SK-N-DZ (cell line): Measurements from ENCODE around the gene ORC4. TPM values are rescaled to one million over a fixed set of nuclear protein-coding genes. Genes with fewer than 3 reads are reported as not detected.
A peak's percentile ranks its signal among the peaks of the same experiment; 100 is the strongest.

Source experiments
- DNase-seq: peaks from one replicate; pipeline ENCODE4 v3.0.0-alpha.2; 2015; ENCODE audit warnings: low spot score
- polyA plus RNA-seq, 2 experiments: library from polyadenylated mRNA; depleted of rRNA; stranded (reverse); fragments of >200 nt; gene quantifications; 2 replicates each; pipeline ENCODE4 v1.2.3, GENCODE V29; 2014

The ORC4 gene
- 86.4 and 92.0 TPM in 2 replicates for polyA plus RNA-seq (2014; cell fraction: cytosol; rRNA removed)
- polyA plus RNA-seq (2014; cell fraction: nucleus; rRNA removed), result 102 and 125 TPM in 2 replicates

GRCh38 chr2:148020111-148021058 is at the start of gene ORC4:
ORC4 (minus strand) TSS chr2:148020737; CDS start chr2:147975958, 44,779 bp downstream.
- peak; percentile 98 for DNase-seq

DNA sequence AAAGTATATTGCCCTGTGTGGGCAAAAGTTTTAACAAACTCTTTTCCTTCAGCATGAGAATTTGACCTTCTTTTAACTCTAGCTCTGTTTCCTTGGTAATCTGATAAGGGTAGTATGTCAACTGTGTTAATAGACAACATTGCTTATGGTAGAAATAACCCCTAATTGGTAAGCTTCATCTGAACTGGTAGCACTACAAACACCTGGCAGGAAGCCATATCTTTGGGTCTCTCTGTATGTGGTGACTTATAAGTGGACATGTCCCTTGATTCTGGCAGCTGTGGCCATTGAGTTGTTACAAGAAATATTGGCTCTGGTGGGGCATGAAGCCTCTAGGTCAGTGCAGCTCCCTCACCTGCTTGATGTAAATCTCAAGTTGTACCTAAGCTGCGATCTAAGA is 47.3 kb upstream of the ORC4 start:
- DNase-seq, result no peak

DNA sequence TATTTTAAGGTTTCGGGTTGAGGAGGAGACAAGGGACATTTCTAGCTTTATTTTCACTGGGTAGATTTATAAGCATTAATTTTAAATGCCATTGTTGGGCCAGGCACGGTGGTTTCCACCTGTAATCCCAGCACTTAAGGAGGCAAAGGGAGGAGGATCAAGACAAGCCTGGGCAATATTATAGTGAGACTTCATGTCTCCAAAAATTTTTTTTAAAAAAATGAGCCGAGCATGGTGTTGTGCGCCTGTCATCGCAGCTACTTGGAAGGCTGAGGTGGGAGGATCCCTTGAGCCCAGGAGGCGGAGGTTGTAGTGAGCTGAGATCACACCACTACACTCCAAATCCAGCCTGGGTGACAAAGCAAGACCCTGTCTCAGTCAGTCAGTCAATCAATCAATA is 45.4 kb upstream of the ORC4 start:
- DNase-seq, result no peak

DNA sequence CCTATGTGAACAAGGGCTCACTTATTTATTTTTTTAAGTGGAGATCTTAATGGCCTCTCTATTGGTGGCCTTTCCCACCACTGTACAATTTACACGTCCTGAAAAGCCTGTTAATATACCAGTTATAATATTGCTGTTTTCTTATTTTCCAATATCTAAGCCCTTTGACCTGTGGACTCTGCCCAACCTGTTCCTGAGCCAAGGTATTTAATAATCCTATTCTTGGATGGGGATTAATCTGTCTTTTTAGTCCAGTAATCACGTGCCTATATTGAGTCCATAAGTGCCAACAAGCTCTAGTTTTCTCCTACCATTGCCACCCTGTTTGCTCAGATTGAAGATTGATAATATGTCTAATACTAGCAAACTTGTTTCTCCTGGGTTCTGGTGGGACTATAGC is 43.1 kb upstream of the ORC4 start:
- no peak for DNase-seq

- DNase-seq, result no peak
Observed at GRCh38 chr2:148058641-148059040, 38.1 kb upstream of the ORC4 start.

- no peak for DNase-seq
Observed at GRCh38 chr2:148052687-148053086, 32.1 kb upstream of the ORC4 start.

DNA sequence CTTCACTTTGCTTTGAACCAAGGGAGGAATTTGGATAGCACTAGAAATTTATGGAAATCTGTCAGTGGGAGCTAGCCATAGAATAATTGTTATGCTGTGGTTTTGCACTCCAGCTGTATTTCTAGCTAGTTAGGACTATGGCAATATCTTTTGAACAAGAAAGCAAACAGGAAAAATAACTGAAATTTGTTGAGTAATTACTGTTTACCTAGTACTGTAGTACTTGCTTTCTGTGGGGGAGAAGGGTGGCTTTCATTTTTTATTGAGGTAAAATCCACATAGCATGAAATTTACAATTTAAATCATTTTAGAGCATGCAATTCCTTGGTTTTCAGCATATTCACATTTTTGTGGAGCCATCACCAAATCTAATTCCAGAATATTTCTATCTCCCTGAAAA is 28.7 kb upstream of the ORC4 start:
- DNase-seq, result no peak

DNA sequence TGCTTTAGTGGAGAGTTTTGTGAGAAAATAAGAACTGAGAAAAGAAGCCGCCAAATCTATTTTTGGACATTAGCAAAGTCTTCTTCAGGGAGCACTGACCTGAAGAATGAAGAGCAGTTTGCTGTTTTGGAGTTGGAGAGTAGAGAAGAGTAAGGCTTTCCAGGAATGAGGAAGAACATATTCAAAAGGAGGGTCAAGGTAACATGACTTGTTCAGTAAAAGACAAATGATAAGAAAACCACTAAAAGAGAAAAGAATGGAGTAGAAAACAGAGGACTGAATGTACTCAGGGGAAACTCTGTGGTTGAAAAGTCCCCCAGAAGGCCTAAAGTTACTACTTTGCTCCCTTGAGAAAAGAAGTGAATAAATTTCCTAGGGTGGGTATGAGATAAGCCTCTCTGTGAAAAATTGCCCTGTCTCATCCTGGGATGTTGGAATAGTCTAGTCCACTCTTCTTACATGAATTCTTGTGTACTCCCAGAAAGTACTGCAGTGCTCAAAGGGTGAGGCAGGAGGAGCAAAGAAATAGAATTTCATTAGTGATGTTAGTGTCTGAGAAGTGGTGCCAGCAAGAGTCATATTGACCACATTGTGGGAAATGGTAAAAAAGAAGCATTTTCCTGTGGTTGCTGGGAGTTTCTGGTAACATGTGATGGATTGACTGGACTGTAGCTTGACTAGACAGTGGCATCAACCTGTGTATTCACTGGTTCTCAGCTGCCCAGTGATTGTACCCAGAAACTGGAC is 28.1 kb upstream of the ORC4 start:
- no peak for DNase-seq

DNA sequence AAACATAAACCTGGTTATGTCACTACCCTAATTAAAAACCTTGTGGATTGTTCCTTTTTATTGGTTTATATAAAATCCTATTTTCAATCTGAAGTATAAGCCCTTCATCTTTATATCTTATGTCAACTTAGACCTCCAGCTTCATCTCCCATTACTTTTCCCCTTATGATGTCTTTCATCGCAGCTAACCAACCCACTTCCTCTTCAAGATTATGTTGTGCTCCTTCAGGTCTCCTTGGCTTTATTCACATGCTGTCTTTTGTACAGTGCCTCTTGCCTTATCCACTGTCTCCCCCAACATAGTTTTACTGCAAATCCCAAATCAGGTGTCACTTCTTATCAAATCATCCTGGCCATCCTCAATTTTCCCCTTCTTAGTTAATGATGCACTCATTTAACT is 26.3 kb upstream of the ORC4 start:
- no peak for DNase-seq

DNA sequence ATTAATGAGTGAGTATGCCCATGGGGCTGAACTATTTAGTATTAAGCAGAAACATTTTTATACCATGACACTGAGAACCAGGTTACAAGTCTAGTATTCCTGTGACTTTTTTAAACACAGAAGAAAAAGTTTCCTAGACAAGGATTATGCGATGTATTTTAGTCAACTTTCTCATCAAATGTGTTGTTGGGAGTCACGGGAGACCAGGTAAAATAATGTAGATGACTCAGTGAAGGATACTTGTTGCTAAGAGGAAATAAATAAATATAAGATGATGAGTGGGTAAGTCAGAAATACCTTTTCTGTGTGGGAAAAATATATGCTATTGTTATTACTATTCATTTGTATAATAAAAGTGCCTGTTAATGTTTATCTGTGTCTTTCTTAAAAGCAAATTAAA is 23.8 kb upstream of the ORC4 start:
- DNase-seq, result no peak

DNA sequence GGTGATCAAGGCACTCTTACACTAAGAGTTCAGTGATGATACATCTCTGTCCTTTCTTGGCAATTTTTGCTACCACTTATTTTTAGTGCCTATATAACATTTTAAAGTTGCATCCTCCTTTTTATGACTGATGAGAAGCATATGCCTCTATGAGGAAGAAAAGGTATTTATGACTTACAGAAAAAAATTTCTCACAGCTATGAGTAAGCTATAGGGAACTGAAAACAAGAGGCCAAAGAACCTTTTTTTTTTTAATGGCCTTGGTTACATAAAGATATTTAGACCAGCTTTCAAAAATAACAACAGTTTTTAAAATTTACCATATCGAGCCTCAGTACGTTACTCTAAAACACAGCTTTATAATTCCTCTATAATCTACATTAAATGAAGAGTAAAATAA is 21.7 kb upstream of the ORC4 start:
- DNase-seq, result no peak

DNA sequence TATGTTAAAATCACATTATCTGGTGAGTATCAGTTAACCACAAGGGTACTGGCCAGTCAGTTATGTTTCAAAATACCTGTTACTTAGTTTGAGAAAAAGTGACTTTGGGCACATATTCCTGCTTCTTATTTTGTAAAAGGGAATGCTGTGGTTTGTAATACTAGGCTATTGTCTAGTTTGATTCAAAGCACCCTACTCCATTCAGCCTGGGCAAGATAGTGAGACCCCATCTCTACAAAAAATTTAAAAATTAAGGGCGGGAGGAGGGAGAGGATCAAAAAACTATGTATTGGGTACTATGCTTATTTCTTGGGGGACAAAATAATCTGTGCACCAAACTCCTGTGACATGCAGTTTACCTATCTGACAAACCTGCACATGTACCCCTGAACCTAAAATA is 19.2 kb upstream of the ORC4 start:
- no peak for DNase-seq

DNA sequence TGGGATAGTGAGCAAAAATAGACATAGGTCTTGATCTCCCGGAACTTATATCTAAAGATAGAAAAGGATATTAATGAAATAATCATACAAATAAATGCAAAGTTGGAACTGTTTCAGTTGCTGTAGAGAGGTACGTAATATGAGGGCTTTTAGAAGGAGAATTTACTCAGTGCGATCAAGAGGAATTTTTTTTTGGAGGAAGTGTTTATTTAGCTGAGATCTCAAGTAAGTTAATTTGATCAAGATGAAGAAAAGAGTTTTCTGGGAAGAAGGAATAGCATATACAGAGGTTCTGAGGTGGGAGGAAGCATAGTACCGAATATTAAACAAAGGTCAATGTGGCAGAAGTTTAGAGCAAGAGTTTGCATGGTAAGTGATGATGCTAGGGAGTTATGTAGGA is 11.7 kb upstream of the ORC4 start:
- no peak for DNase-seq

DNA sequence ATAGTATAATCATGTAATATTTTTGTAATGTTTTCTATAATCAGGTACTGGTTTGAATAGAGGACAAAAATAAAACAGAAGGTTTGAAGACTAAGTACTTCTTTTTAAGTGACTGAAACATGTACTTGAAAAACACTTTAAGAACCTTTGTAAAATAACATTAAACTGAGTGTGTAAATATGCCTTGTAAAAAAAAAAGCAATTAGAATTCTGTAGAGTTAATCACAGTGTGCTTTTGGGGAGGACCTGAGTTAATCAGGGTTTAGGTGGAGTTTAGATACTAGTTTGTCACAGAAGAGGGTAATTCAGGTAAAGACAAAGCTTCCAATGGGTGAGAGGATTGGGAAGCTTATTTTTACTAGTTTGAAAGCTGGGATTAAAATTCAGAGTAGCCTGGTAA is 10.6 kb upstream of the ORC4 start:
- no peak for DNase-seq

DNA sequence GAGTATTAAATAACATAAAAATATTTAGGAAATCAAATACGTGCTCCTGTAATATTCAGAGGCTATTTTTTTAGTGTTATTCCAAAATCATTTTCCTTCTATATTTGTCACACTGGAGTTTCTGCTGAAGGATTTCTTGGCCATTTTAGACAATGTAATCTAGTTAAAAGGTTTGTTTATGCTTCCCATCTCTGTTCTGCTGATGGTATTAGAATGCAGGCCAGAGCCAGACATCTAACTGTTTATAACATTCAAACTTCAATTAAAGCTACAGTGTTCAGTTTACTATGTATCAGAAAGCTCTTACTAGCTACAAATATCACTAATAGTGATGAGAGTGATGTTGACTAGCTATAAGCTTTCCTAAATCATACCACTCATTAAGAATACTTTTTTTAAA is 8.2 kb upstream of the ORC4 start:
- DNase-seq, result peak; percentile 4

GRCh38 chr2:148027822-148028221 is 7.3 kb upstream of the ORC4 start:
- no peak for DNase-seq

- DNase-seq, result no peak
Observed at GRCh38 chr2:148026573-148026972, 6.0 kb upstream of the ORC4 start.

GRCh38 chr2:148023861-148024260 is 3.3 kb upstream of the ORC4 start:
- no peak for DNase-seq

GRCh38 chr2:148022882-148023281 is 2.3 kb upstream of the ORC4 start:
- no peak for DNase-seq

- no peak for DNase-seq
Observed at GRCh38 chr2:148022351-148022750, 1.8 kb upstream of the ORC4 start.

DNA sequence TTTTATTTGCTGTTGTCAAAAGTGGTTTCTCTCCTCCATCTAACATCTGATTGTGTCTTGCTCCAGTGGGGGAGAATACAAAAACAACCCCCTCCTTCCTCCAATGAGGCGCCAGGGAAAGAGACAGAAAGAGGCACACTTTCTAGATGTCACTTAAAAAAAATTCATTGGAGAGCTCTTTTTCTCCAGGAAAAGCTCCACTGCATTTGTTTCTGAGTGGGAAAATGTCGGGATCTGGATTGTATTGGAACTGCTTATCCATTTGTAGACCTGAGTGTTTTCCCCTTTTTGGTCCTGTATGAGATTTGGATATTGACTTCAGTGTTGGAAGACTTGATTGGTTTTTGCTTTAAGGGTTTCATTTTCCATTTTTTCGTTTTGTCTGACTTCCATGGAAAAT is 1.3 kb upstream of the ORC4 start:
- DNase-seq, result no peak

GRCh38 chr2:148021059-148021861 is 723 bp upstream of the ORC4 start, which contains the start of gene MBD5:
MBD5 (plus strand) TSS chr2:148021091.
- peak; percentile 67 for DNase-seq
